GM13976 (cell line): ENCODE measurements around the gene ZNF296.

ENCODE experiments used
- DNase-seq: peaks from one replicate; pipeline ENCODE4 v3.0.0; 2012; ENCODE audit warnings: low spot score
- in situ Hi-C: fragments of 300-500 bp; cut with MboI; formaldehyde crosslinking; loops from one replicate; pipeline ENCODE4 v1.12.0; 2022; ENCODE audit warnings: low sequenced_read_pairs, mixed read lengths, inconsistent platforms; ENCODE audit not compliant: unreplicated experiment
- TF ChIP-seq, protein P1 (sequence below): IDR thresholded peaks from 2 replicates; pipeline ENCODE4 v1.5.1; 2012; ENCODE audit warnings: borderline replicate concordance, mild to moderate bottlenecking; ENCODE audit not compliant: insufficient read depth; ENCODE audit errors: extremely low read depth, missing control alignments, control extremely low read depth

ZNF296 gene

DNA sequence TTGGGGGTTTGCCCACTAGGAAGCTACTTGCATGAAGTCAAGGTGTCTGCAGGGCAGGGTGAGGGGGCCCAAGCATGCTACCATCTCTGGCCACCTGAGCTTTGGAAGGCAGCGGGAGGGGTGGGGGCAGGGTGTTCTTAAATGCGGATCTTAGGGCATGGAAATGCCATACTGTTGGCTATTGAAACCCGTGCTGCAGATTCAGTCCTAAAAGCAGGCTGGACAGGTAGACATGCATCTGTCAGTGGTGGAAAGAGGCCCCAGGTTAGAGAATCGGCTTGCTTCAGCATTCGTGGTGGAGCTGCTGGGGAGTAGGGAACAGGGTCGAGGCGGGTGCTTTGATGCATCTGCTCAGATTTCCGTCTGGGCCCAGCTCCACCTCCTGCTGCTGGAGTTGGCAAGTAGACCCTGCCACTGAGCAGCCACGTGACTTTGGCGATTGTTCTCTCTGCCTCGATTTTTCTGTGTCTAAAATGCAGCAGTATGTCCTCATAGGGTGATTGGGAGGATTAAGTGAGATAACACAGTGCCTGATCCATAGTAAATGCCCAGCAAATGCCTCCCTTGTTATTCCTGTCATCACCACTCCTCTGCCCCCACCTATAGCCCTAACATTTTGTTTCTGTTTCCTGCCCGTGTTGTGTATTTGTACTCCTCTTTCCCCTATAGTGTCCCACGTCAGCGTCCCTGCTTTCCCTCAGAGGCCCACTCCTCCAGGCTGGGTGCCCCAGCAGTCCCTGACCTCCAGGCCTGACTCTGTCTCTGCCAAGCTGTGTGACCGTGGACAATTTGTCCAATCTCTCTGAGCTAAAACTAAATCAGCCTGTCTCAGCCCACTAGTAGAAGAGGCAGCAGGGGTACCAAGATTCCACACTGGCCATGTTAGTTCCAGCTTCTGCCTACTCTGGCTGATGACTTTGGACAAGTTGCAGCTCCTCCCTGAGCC lies 22.5 kb upstream of the ZNF296 start:
- no peak for DNase-seq
- TF ChIP-seq, protein P1, sequence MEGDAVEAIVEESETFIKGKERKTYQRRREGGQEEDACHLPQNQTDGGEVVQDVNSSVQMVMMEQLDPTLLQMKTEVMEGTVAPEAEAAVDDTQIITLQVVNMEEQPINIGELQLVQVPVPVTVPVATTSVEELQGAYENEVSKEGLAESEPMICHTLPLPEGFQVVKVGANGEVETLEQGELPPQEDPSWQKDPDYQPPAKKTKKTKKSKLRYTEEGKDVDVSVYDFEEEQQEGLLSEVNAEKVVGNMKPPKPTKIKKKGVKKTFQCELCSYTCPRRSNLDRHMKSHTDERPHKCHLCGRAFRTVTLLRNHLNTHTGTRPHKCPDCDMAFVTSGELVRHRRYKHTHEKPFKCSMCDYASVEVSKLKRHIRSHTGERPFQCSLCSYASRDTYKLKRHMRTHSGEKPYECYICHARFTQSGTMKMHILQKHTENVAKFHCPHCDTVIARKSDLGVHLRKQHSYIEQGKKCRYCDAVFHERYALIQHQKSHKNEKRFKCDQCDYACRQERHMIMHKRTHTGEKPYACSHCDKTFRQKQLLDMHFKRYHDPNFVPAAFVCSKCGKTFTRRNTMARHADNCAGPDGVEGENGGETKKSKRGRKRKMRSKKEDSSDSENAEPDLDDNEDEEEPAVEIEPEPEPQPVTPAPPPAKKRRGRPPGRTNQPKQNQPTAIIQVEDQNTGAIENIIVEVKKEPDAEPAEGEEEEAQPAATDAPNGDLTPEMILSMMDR: no peak
- in situ Hi-C loops: no loop called here

- in situ Hi-C loops: no loop called here
- TF ChIP-seq, protein P1: no peak
- no peak for DNase-seq
Measured at GRCh38 chr19:45097776-45098520, 21.7 kb upstream of the ZNF296 start.

DNA sequence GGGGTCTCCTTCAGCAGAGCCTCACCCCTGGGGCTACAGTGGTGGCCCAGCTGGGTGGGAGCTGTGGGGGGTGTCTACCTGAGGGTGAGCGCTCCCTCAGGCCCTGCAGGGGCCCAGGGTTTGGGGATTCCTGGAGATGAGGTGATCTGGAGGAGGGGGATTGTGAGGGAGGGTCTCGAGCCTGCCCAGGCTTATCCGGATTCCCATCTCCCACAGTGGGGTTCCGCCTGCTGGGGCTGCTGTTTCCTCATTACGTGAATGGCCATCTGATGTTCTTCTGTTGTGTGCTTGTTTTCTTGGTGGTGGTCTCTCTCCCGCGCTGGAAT lies 21.1 kb upstream of the ZNF296 start:
- TF ChIP-seq, protein P1: no peak
- no peak for DNase-seq
- in situ Hi-C loops: no loop called here

- TF ChIP-seq, protein P1: no peak
- DNase-seq: no peak
- in situ Hi-C loops: no loop called here
Measured at GRCh38 chr19:45096700-45097099, 20.4 kb upstream of the ZNF296 start.

GRCh38 chr19:45095496-45096413 lies 19.5 kb upstream of the ZNF296 start:
- DNase-seq: no peak
- TF ChIP-seq, protein P1: no peak
- in situ Hi-C loops: no loop called here

DNA sequence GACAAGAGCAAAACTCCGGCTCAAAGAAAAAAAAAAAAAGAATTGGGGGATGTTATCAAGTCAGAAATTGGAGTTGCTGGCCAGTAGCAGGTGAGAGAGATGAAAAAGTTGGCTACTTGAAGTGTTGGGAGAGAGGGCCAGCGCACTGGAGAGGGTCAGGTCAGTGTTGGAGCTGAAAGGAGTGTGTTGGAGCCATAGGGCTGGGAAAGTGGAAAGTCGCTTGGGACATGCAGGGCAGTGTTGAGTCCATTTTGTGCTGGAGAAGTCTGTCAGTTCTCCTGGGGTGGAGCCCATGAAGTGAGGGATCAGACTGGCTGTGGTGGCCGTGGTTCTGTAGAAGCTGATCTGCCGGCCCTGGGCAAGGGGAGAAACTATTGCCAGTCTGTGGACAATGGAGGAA lies 18.4 kb upstream of the ZNF296 start:
- DNase-seq: no peak
- in situ Hi-C loops: no loop called here
- TF ChIP-seq, protein P1: no peak
